K562 (cell line): ENCODE measurements around the gene KIF18B. TPM values are rescaled to one million over a fixed set of nuclear protein-coding genes. Genes with fewer than 3 reads are reported as not detected.

ENCODE experiments used
- CBFB ChIP-seq: sonication (generic); formaldehyde crosslinking; IDR thresholded peaks from 2 replicates; pipeline ENCODE4 v1.4.0; 2020; ENCODE audit warnings: mild to moderate bottlenecking, missing genetic modification reagents
- DPF2 ChIP-seq: fragments of 450-650 bp; IDR thresholded peaks from 2 replicates; pipeline ENCODE4 v1.6.1; 2016
- GABPB2 ChIP-seq: fragments of 250-450 bp; sonication (Bioruptor Pico); conservative IDR thresholded peaks from 2 replicates; pipeline ENCODE4 v1.5.1; 2021; ENCODE audit warnings: mild to moderate bottlenecking
- GATAD2B ChIP-seq: fragments of 450-650 bp; IDR thresholded peaks from 2 replicates; pipeline ENCODE4 v1.6.1; 2017; ENCODE audit warnings: mild to moderate bottlenecking, borderline replicate concordance
- NFATC3 ChIP-seq: fragments of 450-650 bp; IDR thresholded peaks from 2 replicates; pipeline ENCODE4 v1.6.1; 2017; ENCODE audit warnings: mild to moderate bottlenecking
- POLR2B ChIP-seq: fragments of 450-650 bp; IDR thresholded peaks from 2 replicates; pipeline ENCODE4 v1.6.1; 2018; ENCODE audit warnings: low read depth; ENCODE audit not compliant: partially characterized antibody
- POLR3A ChIP-seq: IDR thresholded peaks from 2 replicates; pipeline ENCODE4 v1.6.1; 2011; ENCODE audit warnings: borderline replicate concordance, mild to moderate bottlenecking, moderate library complexity; ENCODE audit not compliant: insufficient read length, insufficient read depth; ENCODE audit errors: extremely low read depth
- RBM39 ChIP-seq: fragments of 200-400 bp; formaldehyde crosslinking; optimal IDR thresholded peaks from 2 replicates; pipeline ENCODE3; 2018; ENCODE audit warnings: low read depth, low read length
- RFX1 ChIP-seq: fragments of 450-650 bp; IDR thresholded peaks from 2 replicates; pipeline ENCODE4 v1.6.1; 2016; ENCODE audit warnings: mild to moderate bottlenecking, moderate library complexity
- SP1 ChIP-seq: sonication (generic); formaldehyde crosslinking; IDR thresholded peaks from 2 replicates; pipeline ENCODE4 v1.8.1; 2022; ENCODE audit warnings: mild to moderate bottlenecking, missing genetic modification reagents
- SRSF7 ChIP-seq: fragments of 200-400 bp; formaldehyde crosslinking; optimal IDR thresholded peaks from 2 replicates; pipeline ENCODE3; 2017; ENCODE audit warnings: mild to moderate bottlenecking, low read depth, low read length
- TCF7L2 ChIP-seq: fragments of 150-350 bp; IDR thresholded peaks from 2 replicates; pipeline ENCODE4 v1.6.1; 2016; ENCODE audit warnings: low read depth, mild to moderate bottlenecking, low read length, moderate library complexity
- TGIF2 ChIP-seq: sonication (generic); formaldehyde crosslinking; IDR thresholded peaks from 2 replicates; pipeline ENCODE4 v1.8.1; 2022; ENCODE audit warnings: mild to moderate bottlenecking, missing genetic modification reagents, moderate library complexity
- ZFP36 ChIP-seq: fragments of 150-350 bp; IDR thresholded peaks from 2 replicates; pipeline ENCODE4 v1.6.1; 2018; ENCODE audit warnings: low read length, low read depth; ENCODE audit not compliant: partially characterized antibody
- ZNF146 ChIP-seq: IDR thresholded peaks from one replicate; pipeline ENCODE4 v1.6.1; 2018; ENCODE audit warnings: missing compliant biosample characterization; ENCODE audit not compliant: unreplicated experiment
- ZNF239 ChIP-seq: fragments of 250-450 bp; sonication (Bioruptor Pico); IDR thresholded peaks from 2 replicates; pipeline ENCODE4 v1.4.0; 2020; ENCODE audit warnings: mild to moderate bottlenecking
- ZNF253 ChIP-seq: fragments of 250-450 bp; sonication (Bioruptor Pico); conservative IDR thresholded peaks from 2 replicates; pipeline ENCODE4 v1.6.1; 2021; ENCODE audit warnings: mild to moderate bottlenecking
- ZNF263 ChIP-seq: sonication (generic); formaldehyde crosslinking; IDR thresholded peaks from 2 replicates; pipeline ENCODE4 v1.8.0; 2022; ENCODE audit warnings: mild to moderate bottlenecking, missing genetic modification reagents, borderline replicate concordance
- ZNF41 ChIP-seq: fragments of 250-450 bp; sonication (Bioruptor Pico); conservative IDR thresholded peaks from 2 replicates; pipeline ENCODE4 v1.4.0; 2020; ENCODE audit warnings: mild to moderate bottlenecking
- ZNF699 ChIP-seq: fragments of 250-450 bp; sonication (Bioruptor Pico); IDR thresholded peaks from 2 replicates; pipeline ENCODE4 v1.8.0; 2021; ENCODE audit warnings: mild to moderate bottlenecking, moderate library complexity; ENCODE audit not compliant: insufficient replicate concordance
- polyA plus RNA-seq, 8 experiments: library from polyadenylated mRNA; depleted of rRNA in 4 of 8; stranded (reverse) in 5 of 8; unstranded in 3 of 8; fragments of >200 nt; fragmentation: Nextera tagmentation in 2 of 8; fragmentation: Illumina TruSeq in 1 of 8; extraction: Ambion mirVana in 2 of 8; extraction: Trizol in 1 of 8; gene quantifications; 2 replicates each; pipeline versions ENCODE4 v1.2.1 to v1.2.3, GENCODE V29; 2011 to 2014; ENCODE audit warnings: inconsistent platforms in 1 of 8, missing spikeins in 1 of 8
- total RNA-seq, 7 experiments: library from RNA; depleted of rRNA in 6 of 7; stranded (reverse); fragments of >200 nt in 6 of 7; fragmentation: Illumina TruSeq in 2 of 7; extraction: Trizol in 2 of 7; gene quantifications; 2 replicates each; pipeline versions ENCODE4 v1.2.1 to v1.2.3, GENCODE V29; 2011 to 2021; ENCODE audit warnings: low replicate concordance in 1 of 7
- TF ChIP-seq, protein P1 (sequence below): fragments of 250-450 bp; sonication (Bioruptor Pico); IDR thresholded peaks from 2 replicates; pipeline ENCODE4 v1.9.0; 2021; ENCODE audit warnings: mild to moderate bottlenecking, inconsistent platforms
- TF ChIP-seq, protein P2 (sequence below): fragments of 450-650 bp; formaldehyde crosslinking; IDR thresholded peaks from 2 replicates; pipeline ENCODE4 v1.4.0; 2020; ENCODE audit warnings: mild to moderate bottlenecking, moderate library complexity
- TF ChIP-seq, protein P3 (sequence below), 2 experiments: fragments of 450-650 bp; IDR thresholded peaks; 2 replicates each; pipeline ENCODE4 v1.6.1; 2016

Gene KIF18B
- total and polyA plus RNA-seq, 9 of the 15 experiments (the other 6 are each of a cell fraction or from before 2014, with no cell fraction given), result 2.0 to 42.8 (median 13.2) TPM

DNA sequence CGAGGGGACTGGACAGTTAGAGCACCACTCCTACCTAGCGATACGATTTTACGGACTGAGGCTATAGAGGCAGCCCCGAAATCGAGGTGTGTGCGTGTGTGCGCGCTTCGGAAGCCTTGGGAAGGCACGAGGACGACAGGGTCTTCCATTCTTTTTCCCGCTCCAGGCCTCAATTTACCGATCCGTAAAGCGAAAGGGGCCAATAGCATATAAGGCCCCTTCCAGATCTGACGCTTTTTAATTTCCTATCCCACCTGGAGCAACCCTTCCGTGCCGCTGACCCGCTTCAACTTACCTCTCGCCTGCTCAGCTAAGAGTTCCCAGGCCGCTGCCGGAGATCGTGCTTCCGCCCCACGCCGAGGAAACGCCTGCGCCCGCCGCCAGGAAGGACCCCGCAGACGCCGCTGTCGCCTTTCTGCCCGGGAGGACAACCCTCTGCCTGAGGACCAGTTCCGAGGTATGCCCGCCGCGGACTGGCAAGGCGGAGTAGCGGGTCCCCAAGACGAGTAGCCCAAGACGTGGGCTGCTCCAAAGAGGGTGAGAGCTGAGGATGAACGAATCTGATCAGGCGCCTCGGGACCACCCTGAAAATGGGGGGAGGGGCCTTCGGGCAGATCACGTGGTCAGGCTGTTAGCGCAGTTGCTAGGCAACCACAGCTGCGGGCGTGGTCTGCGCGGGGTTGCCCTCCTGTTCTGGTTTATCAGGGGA lies 48.3 kb downstream of the KIF18B start, which contains the start of gene EFTUD2 (continued):
- TF ChIP-seq, protein P1, sequence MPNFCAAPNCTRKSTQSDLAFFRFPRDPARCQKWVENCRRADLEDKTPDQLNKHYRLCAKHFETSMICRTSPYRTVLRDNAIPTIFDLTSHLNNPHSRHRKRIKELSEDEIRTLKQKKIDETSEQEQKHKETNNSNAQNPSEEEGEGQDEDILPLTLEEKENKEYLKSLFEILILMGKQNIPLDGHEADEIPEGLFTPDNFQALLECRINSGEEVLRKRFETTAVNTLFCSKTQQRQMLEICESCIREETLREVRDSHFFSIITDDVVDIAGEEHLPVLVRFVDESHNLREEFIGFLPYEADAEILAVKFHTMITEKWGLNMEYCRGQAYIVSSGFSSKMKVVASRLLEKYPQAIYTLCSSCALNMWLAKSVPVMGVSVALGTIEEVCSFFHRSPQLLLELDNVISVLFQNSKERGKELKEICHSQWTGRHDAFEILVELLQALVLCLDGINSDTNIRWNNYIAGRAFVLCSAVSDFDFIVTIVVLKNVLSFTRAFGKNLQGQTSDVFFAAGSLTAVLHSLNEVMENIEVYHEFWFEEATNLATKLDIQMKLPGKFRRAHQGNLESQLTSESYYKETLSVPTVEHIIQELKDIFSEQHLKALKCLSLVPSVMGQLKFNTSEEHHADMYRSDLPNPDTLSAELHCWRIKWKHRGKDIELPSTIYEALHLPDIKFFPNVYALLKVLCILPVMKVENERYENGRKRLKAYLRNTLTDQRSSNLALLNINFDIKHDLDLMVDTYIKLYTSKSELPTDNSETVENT (CRISPR knock-in tag), result no peak
- TF ChIP-seq ZNF239 (CRISPR knock-in tag) (no peak), POLR2B (peak; percentile 83), RBM39 (no peak), ZNF253 (CRISPR knock-in tag) (no peak), RFX1 (peak; percentile 100), DPF2 (no peak), ZNF263 (CRISPR knock-in tag) (no peak), ZNF699 (no peak), CBFB (no peak), GATAD2B (peak; percentile 76; the same call in 1 of the 2 replicates), NFATC3 (no peak; the same call in 1 of the 2 replicates), TGIF2 (no peak; the same call in 1 of the 2 replicates), SP1 (peak; percentile 99), ZFP36 (peak; percentile 9), SRSF7 (no peak), ZNF41 (CRISPR knock-in tag) (no peak), GABPB2 (CRISPR knock-in tag) (no peak), TCF7L2 (no peak), ZNF146 (no peak), POLR3A (no peak)
- TF ChIP-seq, protein P2, sequence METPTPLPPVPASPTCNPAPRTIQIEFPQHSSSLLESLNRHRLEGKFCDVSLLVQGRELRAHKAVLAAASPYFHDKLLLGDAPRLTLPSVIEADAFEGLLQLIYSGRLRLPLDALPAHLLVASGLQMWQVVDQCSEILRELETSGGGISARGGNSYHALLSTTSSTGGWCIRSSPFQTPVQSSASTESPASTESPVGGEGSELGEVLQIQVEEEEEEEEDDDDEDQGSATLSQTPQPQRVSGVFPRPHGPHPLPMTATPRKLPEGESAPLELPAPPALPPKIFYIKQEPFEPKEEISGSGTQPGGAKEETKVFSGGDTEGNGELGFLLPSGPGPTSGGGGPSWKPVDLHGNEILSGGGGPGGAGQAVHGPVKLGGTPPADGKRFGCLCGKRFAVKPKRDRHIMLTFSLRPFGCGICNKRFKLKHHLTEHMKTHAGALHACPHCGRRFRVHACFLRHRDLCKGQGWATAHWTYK, result no peak
- TF ChIP-seq, protein P3, sequence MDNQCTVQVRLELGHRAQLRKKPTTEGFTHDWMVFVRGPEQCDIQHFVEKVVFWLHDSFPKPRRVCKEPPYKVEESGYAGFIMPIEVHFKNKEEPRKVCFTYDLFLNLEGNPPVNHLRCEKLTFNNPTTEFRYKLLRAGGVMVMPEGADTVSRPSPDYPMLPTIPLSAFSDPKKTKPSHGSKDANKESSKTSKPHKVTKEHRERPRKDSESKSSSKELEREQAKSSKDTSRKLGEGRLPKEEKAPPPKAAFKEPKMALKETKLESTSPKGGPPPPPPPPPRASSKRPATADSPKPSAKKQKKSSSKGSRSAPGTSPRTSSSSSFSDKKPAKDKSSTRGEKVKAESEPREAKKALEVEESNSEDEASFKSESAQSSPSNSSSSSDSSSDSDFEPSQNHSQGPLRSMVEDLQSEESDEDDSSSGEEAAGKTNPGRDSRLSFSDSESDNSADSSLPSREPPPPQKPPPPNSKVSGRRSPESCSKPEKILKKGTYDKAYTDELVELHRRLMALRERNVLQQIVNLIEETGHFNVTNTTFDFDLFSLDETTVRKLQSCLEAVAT (IDR thresholded peaks at IDR 0.05), result peak; percentile 44 to 65; a peak in 2 of 4 replicates
